Activated CD4-positive, alpha-beta memory T cell treated with anti-CD3 and anti-CD28 coated beads, Interleukin-2, amount 10 ng/mL, durations not matched to agents 7 days and 5 days (primary cell): ENCODE data around the gene PUSL1. TPM values are rescaled to one million over a fixed set of nuclear protein-coding genes. Genes with fewer than 3 reads are reported as not detected.

Source experiments
- CTCF ChIA-PET: fragments of 350-600 bp; sonication (Branson Sonifier 250); formaldehyde crosslinking; loops from one replicate; lab custom pipeline; 2021; ENCODE audit warnings: antibody characterized with exemption, inconsistent platforms; lab: Charles Lee
- POLR2A ChIA-PET: fragments of 350-600 bp; sonication (Branson Sonifier 250); formaldehyde crosslinking; loops from one replicate; lab custom pipeline; 2021; ENCODE audit warnings: antibody characterized with exemption; lab: Charles Lee
- DNase-seq: peaks from one replicate; pipeline ENCODE4 v3.0.0-alpha.2; 2020
- H3K27ac Mint-ChIP-seq: one replicate; pipeline ENCODE4 v1.8.0; 2021; ENCODE audit warnings: mild to moderate bottlenecking, mixed read lengths
- H3K27me3 Mint-ChIP-seq: one replicate; pipeline ENCODE4 v1.8.0; 2021; ENCODE audit warnings: mixed read lengths
- H3K36me3 Mint-ChIP-seq: one replicate; pipeline ENCODE4 v1.8.0; 2021; ENCODE audit warnings: low read depth, mixed read lengths
- H3K4me1 Mint-ChIP-seq: one replicate; pipeline ENCODE4 v1.8.0; 2021; ENCODE audit warnings: mixed read lengths
- H3K4me3 Mint-ChIP-seq: one replicate; pipeline ENCODE4 v1.8.0; 2021; ENCODE audit warnings: mild to moderate bottlenecking, mixed read lengths
- H3K9me3 Mint-ChIP-seq: one replicate; pipeline ENCODE4 v1.8.0; 2021; ENCODE audit warnings: mixed read lengths
- total RNA-seq, 2 experiments: library from RNA; stranded (reverse); gene quantifications; one replicate each; pipeline ENCODE4 v1.2.3, GENCODE V29; 2021

The PUSL1 gene
- total RNA-seq, 2 experiments from 2014 or later, result 17.9 to 20.0 TPM

- peaks cover 39% of the 10 kb centered on the region for H3K4me1 Mint-ChIP-seq
- ChIA-PET POLR2A (interaction anchor here (1.2 to 2.0 kb wide), 2 partner anchors 40 to 104 kb away, joined by 4 to 5 read pairs; partner anchors contain the start of gene AURKAIP1), CTCF (interaction anchor here (1.3 to 1.4 kb wide), 2 partner anchors 19 to 149 kb away, joined by 3 to 4 read pairs; no protein-coding TSS in a partner anchor)
- no peak for DNase-seq
- no peaks in the 10 kb centered on the region for H3K27me3 Mint-ChIP-seq
- H3K36me3 Mint-ChIP-seq, result peaks cover 44% of the 10 kb centered on the region
- H3K4me3 Mint-ChIP-seq, result peak overlapping the region; percentile 60
- H3K27ac Mint-ChIP-seq, result peak overlapping the region; percentile 43
- no peaks in the 10 kb centered on the region for H3K9me3 Mint-ChIP-seq
Observed at GRCh38 chr1:1270813-1271212, 37.6 kb upstream of the PUSL1 start.

GRCh38 chr1:1272341-1273208, 35.8 kb upstream of the PUSL1 start:
- DNase-seq, result peak; percentile 26
- no peaks in the 10 kb centered on the region for H3K27me3 Mint-ChIP-seq
- POLR2A ChIA-PET, result interaction anchor here (0.6 to 2.0 kb wide), 5 partner anchors 8 to 124 kb away, joined by 3 to 16 read pairs (median 4); partner anchors contain the start of genes AURKAIP1, B3GALT6 and SDF4
- H3K4me1 Mint-ChIP-seq, result peaks cover 39% of the 10 kb centered on the region
- CTCF ChIA-PET, result interaction anchor here (0.9 to 1.4 kb wide), 2 partner anchors 41 to 213 kb away, joined by 3 to 4 read pairs; no protein-coding TSS in a partner anchor
- no peaks in the 10 kb centered on the region for H3K9me3 Mint-ChIP-seq
- H3K4me3 Mint-ChIP-seq, result peak overlapping the region; percentile 87
- H3K27ac Mint-ChIP-seq, result peak overlapping the region; percentile 82
- H3K36me3 Mint-ChIP-seq, result peaks cover 35% of the 10 kb centered on the region

GRCh38 chr1:1273209-1273511, 35.2 kb upstream of the PUSL1 start:
- Mint-ChIP-seq H3K9me3 (no peaks in the 10 kb centered on the region), H3K27me3 (no peaks in the 10 kb centered on the region), H3K36me3 (peaks cover 32% of the 10 kb centered on the region), H3K27ac (peak overlapping the region; percentile 82), H3K4me1 (peaks cover 39% of the 10 kb centered on the region), H3K4me3 (peak overlapping the region; percentile 87)
- ChIA-PET CTCF (interaction anchor here (1.4 to 1.5 kb wide), 3 partner anchors 19 to 151 kb away, joined by 4 to 8 read pairs (median 6); no protein-coding TSS in a partner anchor), POLR2A (interaction anchor here (0.6 to 1.8 kb wide), 6 partner anchors 9 to 125 kb away, joined by 3 to 16 read pairs (median 4); partner anchors contain the start of genes B3GALT6, SDF4 and TNFRSF4)
- no peak for DNase-seq

DNA sequence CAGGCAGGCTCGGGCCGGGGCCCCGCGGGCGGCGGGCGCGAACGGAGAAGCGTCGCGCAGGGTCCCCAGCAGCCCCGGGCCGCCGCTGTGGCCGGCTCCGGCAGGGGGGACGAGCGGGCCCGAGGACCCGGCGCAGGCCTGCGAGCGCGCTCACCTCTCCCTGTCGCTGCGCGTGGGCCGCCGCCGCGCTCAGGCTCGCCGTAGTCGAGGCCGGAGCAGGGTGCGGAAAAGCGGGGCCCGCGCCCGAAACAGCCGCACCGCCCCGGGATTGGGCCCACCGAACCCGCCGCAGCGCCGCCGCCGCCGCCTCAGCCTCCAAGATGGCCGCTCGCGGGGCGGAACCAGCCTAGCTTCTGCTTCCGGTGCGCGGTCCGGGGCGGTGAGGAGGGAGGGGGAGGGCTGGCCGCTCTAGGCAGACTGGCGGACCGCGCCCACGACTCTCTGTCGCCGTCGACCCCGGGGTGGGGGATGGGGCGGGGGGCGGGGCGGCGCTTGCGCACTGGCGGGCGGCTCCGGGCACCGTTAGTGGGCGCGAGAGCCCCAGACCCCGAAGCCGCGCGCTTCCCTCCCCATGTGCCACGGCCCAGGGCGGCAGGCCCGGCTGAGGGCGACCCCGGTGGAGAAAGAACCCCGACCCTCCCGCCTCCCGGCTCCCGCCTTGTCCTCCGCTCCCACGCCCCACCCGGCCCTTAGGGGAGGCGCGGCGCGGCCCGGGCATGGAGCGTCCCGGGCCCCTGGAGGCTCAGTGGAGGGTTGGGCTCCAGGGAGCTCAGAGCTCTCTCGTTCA, 34.7 kb upstream of the PUSL1 start, which contains the start of gene UBE2J2:
TSS of gene UBE2J2 (minus strand) at position 343 of the 787 bp plus-strand sequence. CDS start 5,862 bp downstream, outside the sequence.
- Mint-ChIP-seq H3K27me3 (no peaks in the 10 kb centered on the region), H3K4me3 (peak within 1 kb of the TSS; percentile 87), H3K27ac (peak within 1 kb of the TSS; percentile 82), H3K36me3 (peaks cover 28% of the 10 kb centered on the region), H3K4me1 (peaks cover 39% of the 10 kb centered on the region), H3K9me3 (no peaks in the 10 kb centered on the region)
- ChIA-PET POLR2A (interaction anchor here (0.6 to 1.8 kb wide), 8 partner anchors 9 to 126 kb away, joined by 3 to 16 read pairs (median 4); partner anchors contain the start of genes B3GALT6, SDF4 and TNFRSF4), CTCF (interaction anchor here (1.4 to 1.5 kb wide), 3 partner anchors 18 to 151 kb away, joined by 4 to 8 read pairs (median 6); no protein-coding TSS in a partner anchor)
- peak; percentile 94 for DNase-seq

DNA sequence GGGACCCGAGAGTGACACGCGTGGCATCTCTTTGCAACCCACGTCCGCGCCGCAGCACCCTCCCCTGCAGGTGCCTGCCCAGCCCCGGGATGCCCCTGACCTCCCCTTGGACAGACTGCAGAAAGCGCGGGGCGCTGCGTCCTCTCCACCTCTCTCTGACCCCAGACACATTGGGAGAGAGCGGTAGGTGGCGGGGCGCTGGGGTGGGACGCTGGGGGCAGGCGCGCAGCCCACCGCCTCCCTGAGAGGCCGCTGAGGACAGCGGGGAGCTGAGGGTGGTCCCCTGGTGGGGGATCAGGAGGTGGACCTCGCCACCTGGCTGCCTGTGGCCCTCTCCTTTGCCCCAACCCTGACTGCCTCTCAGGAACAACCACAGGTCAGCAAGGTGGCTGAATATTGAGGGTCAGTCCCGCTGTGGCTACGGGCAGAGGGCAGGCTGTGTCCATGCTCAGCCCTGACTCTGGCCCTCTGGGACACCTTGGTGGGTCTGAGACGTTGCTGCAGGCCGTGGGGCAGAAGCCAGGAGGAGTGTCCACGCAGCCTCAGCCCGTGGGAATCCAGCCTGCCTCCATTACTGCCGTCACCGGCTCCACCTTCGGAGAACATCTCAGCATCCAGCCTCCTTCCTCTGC, 34.0 kb upstream of the PUSL1 start:
- peaks cover 39% of the 10 kb centered on the region for H3K4me1 Mint-ChIP-seq
- H3K27me3 Mint-ChIP-seq, result no peaks in the 10 kb centered on the region
- peak overlapping the region; percentile 63 for H3K4me3 Mint-ChIP-seq
- peaks cover 26% of the 10 kb centered on the region for H3K36me3 Mint-ChIP-seq
- ChIA-PET POLR2A (interaction anchor here (0.9 to 1.8 kb wide), 6 partner anchors 8 to 113 kb away, joined by 3 to 16 read pairs (median 4); partner anchors contain the start of genes B3GALT6, SDF4 and TNFRSF4), CTCF (interaction anchor here (1.4 to 1.5 kb wide), 3 partner anchors 18 to 152 kb away, joined by 4 to 8 read pairs (median 6); no protein-coding TSS in a partner anchor)
- no peaks in the 10 kb centered on the region for H3K9me3 Mint-ChIP-seq
- H3K27ac Mint-ChIP-seq, result peak overlapping the region; percentile 31
- no peak for DNase-seq

GRCh38 chr1:1274931-1275431, 33.4 kb upstream of the PUSL1 start:
- Mint-ChIP-seq H3K9me3 (no peaks in the 10 kb centered on the region), H3K27ac (no peak overlapping the region), H3K36me3 (peaks cover 26% of the 10 kb centered on the region), H3K27me3 (no peaks in the 10 kb centered on the region), H3K4me3 (peak overlapping the region; percentile 63), H3K4me1 (peaks cover 36% of the 10 kb centered on the region)
- ChIA-PET CTCF (interaction anchor here (1.1 kb wide), 1 partner anchor 44 kb away, joined by 3 read pairs; no protein-coding TSS in a partner anchor), POLR2A (interaction anchor here (1.2 kb wide), 1 partner anchor 113 kb away, joined by 3 read pairs; no protein-coding TSS in a partner anchor)
- DNase-seq, result no peak

DNA sequence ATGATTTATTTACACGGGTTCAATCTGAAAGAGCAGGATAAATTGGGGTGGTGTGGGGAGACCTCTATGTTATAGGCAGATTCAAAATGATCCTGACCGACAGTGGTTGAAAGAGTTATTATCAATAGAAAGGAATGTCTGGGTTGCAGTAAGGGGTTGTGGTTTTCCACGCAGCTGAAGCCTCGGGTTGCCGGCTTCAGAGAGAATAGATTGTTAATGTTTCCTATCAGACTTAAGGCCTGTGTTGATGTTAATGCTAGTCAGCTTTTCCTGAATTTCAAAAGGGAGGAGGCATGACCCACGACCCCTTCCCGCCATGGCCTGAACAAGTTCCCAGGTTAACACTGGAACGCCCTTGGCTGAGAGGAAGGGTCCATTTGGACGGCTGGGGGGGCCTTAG, 32.6 kb upstream of the PUSL1 start:
- Mint-ChIP-seq H3K27me3 (no peaks in the 10 kb centered on the region), H3K36me3 (peaks cover 17% of the 10 kb centered on the region), H3K9me3 (no peaks in the 10 kb centered on the region), H3K4me3 (peak overlapping the region; percentile 20), H3K4me1 (peaks cover 27% of the 10 kb centered on the region), H3K27ac (no peak overlapping the region)
- ChIA-PET CTCF (interaction anchor here (1.1 kb wide), 1 partner anchor 45 kb away, joined by 3 read pairs; no protein-coding TSS in a partner anchor), POLR2A (no interaction called here)
- DNase-seq, result no peak

DNA sequence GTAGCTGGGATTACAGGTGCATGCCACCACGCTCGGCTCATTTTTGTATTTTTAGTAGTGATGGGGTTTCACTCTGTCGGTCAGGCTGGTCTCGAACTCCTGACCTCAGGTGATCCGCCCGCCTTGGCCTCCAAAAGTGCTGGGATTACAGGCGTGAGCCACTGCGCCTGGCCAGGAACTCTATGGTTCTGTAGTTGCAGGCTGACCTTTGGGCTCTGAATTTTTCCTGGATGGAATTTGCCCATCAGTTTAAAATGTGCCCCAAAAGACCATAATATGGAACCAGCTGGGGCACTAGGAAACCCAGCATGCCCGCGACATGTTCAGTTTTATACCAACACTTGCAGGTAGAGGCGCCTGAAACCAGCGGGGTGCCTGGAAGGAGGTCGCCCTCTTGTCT, 29.8 kb upstream of the PUSL1 start:
- CTCF ChIA-PET, result interaction anchor here (0.7 to 1.1 kb wide), 2 partner anchors 13 to 17 kb away, joined by 3 to 6 read pairs; no protein-coding TSS in a partner anchor
- Mint-ChIP-seq H3K27ac (no peak overlapping the region), H3K9me3 (no peaks in the 10 kb centered on the region), H3K36me3 (no peaks in the 10 kb centered on the region), H3K4me1 (peaks cover 8% of the 10 kb centered on the region), H3K27me3 (no peaks in the 10 kb centered on the region), H3K4me3 (no peak overlapping the region)
- no peak for DNase-seq
- POLR2A ChIA-PET, result no interaction called here

DNA sequence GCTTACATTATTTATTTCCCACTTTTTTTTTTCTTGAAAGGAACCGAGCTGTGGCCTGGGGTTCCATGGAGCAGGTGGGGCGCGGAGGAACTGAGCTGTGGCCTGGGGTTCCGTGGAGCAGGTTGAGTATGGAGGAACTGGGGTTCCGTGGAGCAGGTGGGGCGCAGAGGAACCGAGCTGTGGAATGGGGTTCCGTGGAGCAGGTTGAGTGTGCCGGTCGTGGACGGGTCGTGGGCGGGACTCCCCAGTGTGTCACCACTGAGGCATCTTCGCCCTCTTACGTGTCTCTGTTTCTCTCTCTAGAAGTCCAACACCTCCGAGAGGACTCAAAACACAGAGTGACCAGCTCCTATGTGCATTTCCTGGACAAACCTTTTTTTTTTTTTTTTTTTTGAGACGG, 29.4 kb upstream of the PUSL1 start:
- H3K27me3 Mint-ChIP-seq, result no peaks in the 10 kb centered on the region
- ChIA-PET POLR2A (no interaction called here), CTCF (interaction anchor here (0.7 to 1.1 kb wide), 2 partner anchors 13 to 17 kb away, joined by 3 to 6 read pairs; no protein-coding TSS in a partner anchor)
- no peaks in the 10 kb centered on the region for H3K9me3 Mint-ChIP-seq
- no peaks in the 10 kb centered on the region for H3K36me3 Mint-ChIP-seq
- DNase-seq, result no peak
- no peak overlapping the region for H3K4me3 Mint-ChIP-seq
- H3K4me1 Mint-ChIP-seq, result peaks cover 8% of the 10 kb centered on the region
- no peak overlapping the region for H3K27ac Mint-ChIP-seq

- H3K27ac Mint-ChIP-seq, result no peak overlapping the region
- DNase-seq, result no peak
- H3K9me3 Mint-ChIP-seq, result no peaks in the 10 kb centered on the region
- no peak overlapping the region for H3K4me3 Mint-ChIP-seq
- no peaks in the 10 kb centered on the region for H3K36me3 Mint-ChIP-seq
- ChIA-PET CTCF (no interaction called here), POLR2A (no interaction called here)
- peaks cover 3% of the 10 kb centered on the region for H3K4me1 Mint-ChIP-seq
- no peaks in the 10 kb centered on the region for H3K27me3 Mint-ChIP-seq
Observed at GRCh38 chr1:1280782-1281481, 27.5 kb upstream of the PUSL1 start.
